ENCODE results near the gene ZZZ3.
"Not testable (repeated sequence)": the region's sequence is repeated elsewhere in the genome, so short reads cannot be mapped to it uniquely, and the experiment has no call there.

Gene ZZZ3

DNA sequence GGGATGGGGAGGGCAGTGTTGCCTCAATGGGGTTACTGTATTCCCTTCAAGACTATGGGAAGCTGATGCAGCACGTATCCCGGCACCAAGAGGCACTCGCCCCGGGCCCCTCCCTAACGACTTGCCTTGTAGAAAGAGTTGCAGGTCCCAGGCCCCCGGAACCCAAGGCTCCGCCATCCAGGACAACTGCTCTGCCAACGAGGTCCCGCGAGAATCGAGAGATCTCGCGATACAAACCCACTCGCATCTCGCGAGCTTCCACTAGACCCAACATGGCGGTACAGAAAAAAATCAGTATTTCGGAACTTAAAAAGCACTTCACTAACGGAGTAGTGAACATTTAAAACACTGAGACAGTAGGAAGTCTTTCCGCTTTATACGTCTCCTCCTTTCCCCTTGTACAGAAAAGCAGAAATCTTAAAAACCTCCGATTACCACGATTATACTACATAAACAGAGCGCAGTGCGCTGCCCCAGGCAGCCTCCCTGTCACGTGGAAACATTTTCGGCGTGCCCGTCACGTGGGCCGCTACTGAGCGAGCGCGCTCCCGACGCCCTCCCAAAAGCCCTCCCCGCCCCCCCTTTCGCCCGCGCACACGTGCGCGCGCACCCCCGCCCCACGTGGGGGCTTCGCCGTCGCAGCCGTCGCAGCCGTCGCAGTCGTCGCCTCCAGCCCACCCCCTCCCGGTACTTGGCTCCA is at the start of gene ZZZ3:
ZZZ3 (minus strand) TSS at position 199 of the 700 bp plus-strand sequence. CDS start 49,304 bp downstream, outside the sequence.
- DNase-seq (ENCODE audit: low spot score), result peak; percentile 80

GRCh38 chr1:77732090-77732489 is 49.6 kb upstream of the ZZZ3 start:
- no peak for DNase-seq (ENCODE audit: low spot score)

GRCh38 chr1:77725706-77726105 is 43.2 kb upstream of the ZZZ3 start:
- no peak for DNase-seq (ENCODE audit: low spot score)

GRCh38 chr1:77718181-77718580 is 35.7 kb upstream of the ZZZ3 start:
- DNase-seq (ENCODE audit: low spot score), result no peak

GRCh38 chr1:77716065-77716464 is 33.6 kb upstream of the ZZZ3 start:
- no peak for DNase-seq (ENCODE audit: low spot score)

DNA sequence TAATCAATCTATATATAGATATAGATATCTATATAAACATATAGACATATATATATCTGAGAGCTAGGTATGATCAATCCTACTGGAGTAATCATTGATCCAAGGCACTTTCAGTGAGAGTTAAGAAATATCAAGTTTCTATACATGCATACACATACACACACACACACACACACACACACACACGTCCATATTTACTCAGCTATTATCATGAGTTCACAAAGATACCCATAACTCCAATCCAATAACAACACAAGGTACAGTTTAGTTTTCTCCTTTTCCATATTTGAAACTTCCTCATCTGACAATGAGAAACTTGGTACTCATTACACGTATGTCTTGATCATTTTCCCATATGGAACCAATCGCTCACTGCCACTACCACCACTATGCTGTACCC is 27.3 kb upstream of the ZZZ3 start:
- no peak for DNase-seq (ENCODE audit: low spot score)

DNA sequence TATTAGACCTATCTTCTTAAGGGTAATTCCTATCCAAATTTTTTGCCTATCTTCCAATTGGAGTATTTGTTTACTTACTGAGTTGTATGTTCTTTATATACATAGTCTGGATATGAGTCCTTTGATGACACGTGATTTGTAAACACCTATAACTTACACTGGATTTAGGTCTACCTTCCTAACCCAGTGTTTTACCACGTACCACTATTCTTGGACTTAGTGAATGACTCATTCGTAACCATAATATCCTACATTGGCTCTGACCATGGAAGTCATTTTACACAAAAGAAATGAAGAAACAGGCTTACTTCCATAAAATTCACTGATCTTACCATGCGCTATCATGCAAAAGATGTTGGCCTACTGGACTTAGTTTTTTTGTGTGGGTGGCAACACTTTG is 23.9 kb upstream of the ZZZ3 start:
- no peak for DNase-seq (ENCODE audit: low spot score)

DNA sequence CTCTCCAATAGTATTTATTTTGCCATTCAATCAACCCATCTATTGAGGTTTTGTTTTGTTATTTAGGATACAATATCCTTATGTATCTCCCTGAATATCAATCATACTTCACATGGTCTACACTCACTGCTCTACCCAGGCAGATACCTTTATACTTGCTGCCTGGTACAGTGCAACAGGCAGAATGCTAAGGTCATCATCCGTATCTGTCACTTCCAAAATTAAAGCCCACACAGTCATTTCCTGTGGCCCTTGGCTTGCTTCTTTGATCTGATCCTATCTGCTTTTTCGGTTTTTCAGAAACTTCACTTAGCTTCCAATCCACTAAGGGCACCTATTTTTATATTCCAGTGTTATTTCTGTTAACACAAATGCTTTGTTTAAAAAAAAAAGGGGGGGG is 22.3 kb upstream of the ZZZ3 start:
- DNase-seq (ENCODE audit: low spot score), result no peak

DNA sequence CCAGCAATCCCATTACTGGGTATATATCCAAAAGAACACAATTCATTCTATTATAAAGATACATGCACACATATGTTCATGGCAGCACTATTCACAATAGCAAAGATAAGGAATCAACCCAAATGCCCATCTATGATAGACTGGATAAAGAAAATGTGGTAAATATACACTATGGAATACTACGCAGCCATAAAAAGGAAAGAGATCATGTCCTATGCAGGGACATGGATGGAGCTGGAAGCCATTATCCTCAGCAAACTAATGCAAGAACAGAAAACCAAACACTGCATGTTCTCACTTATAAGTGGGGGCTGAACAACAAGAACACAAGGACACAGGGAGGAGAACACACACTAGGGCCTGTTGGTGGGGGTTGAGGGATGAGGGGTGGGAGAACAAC is 17.2 kb upstream of the ZZZ3 start:
- DNase-seq (ENCODE audit: low spot score), result not testable (repeated sequence)

DNA sequence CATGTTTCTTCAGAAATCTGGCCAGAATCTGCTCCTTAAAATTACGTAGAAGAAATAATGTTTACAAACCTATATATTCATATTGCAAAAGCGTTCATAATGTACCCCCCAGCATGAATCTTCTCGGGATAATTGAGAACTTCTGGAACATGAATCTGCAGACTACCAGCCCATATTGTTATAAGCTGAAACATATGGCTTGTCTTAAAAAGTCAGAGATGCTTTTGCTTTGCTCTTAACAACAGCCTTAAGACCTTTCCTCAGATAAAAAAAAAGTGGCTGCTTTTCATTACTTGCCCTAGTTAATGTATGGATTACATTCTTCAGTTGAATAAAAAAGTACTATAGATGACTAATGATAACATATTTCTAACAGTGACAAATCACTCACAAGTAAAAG is 15.0 kb upstream of the ZZZ3 start:
- DNase-seq (ENCODE audit: low spot score), result no peak

DNA sequence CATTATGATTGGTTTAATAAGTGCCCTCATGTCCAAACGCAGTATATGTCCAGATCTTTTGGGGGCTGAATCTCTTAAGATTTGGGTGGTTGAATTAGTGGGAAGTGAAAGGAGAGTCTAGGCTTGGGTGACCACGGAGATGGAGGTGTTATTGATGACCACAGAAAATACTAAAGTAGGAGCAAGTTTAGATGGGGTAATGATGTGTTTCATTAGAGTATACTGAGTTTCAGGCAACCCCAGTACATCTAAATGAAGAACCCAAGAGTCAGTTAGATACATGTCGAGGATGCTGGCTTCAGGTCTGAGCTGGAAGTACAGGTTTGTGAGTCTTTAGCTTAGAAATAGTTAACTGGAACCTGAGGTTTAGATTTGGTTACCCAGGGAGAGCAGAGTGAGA is 6.5 kb upstream of the ZZZ3 start:
- no peak for DNase-seq (ENCODE audit: low spot score)

- DNase-seq (ENCODE audit: low spot score), result no peak
These were observed 5.1 kb upstream of the ZZZ3 start for GRCh38 chr1:77687519-77687906.

- DNase-seq (ENCODE audit: low spot score), result no peak
These were observed 4.5 kb upstream of the ZZZ3 start for GRCh38 chr1:77686796-77687518.

DNA sequence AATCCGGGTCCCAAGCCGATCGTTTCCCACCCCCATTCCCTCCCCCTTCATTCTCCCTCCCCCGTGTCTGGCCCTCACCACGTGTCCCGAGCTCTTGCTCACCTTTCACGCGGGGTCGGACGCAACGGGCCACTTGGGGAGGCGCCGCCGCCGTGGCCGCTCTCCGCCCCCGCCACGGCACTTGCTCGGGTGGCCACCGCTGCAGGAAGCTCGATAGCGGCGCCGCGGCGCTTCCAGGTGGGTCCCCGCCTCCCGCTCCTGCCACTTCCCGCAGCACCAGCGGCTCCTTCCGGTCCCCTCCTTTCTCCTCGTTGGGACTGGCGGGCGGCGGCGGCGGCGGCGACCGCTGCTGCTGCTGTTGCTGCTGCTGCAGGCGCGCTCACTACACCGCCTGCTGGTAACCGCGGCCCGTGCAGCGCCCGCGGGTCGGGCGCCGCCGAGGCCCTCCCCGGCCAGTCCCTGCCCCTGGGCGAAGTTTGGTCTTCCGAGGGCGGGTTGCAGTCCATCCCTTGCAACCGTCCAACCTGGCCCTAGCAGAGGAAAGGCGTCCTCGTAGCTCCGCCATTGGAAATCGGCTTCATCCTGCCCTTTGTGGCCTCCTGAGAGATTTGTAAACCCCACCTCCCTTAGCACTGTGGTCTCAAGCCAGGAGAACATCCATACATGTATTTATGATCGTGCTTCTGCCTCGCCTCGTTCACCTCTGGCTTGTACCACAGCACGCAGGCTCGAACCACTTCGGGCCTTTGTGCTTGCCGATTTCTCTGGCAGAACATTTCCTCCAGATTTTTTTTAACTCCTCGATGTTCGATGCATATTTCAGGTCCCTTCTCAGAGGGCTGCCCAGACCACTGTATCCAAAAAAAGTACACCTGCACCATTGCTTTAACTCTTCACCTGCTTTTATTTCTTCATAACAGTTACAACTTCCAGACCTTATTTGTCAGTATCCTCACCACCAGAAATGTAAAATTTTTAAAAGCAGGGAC is 996 bp upstream of the ZZZ3 start:
- DNase-seq (ENCODE audit: low spot score), result peak; percentile 76

DNA sequence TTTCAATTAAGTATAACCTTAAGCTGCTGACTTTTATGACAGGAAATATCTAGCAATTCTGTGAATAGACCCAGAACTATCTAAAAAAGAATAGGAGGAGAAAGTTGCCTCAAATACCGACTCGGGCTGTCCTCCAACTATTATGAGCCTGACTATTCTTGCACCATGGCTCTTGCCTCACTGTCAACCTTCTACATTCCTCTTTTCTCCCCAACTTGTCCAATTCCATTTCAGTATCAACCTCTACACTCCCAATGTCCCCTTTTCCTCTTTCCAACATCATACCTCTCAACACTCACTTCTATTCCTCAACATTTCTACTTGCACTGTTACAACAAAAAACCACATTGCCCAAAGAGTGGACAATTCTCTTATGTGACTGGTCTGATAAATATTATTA is 2.3 kb downstream of the ZZZ3 start:
- no peak for DNase-seq (ENCODE audit: low spot score)

- no peak for DNase-seq (ENCODE audit: low spot score)
These were observed 3.5 kb downstream of the ZZZ3 start for GRCh38 chr1:77678660-77679610.

GRCh38 chr1:77674807-77675206 is 7.7 kb downstream of the ZZZ3 start:
- not testable (repeated sequence) for DNase-seq (ENCODE audit: low spot score)

DNA sequence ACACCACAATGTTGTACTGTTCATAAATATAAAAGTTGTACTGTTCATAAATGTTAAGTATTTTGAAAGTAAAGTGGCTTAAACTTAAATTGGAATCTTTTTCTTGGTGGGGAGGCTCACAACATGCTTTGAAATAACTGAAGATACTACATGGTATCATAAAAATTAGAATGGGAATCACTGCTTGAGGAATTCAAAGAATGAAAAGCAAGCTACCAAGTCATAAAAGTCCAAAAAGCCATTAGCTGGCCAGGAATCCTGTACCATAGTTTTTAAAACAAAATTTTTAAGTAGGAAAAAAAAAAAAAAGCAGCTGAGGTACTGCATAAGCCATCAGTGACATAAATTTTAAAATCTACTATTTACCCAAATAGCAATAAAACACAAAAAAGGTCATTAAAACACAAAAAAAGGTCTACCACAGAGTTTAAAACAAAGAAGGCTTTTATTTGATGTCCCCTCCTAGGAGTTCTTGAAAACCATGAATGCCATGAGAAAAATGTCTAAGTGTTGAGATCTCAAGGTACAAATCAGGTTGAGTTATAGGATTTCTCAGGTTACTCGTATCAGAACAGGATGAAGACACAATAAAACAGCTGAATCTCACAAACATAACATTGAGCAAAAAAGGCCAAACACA is 8.6 kb downstream of the ZZZ3 start:
- no peak for DNase-seq (ENCODE audit: low spot score)

DNA sequence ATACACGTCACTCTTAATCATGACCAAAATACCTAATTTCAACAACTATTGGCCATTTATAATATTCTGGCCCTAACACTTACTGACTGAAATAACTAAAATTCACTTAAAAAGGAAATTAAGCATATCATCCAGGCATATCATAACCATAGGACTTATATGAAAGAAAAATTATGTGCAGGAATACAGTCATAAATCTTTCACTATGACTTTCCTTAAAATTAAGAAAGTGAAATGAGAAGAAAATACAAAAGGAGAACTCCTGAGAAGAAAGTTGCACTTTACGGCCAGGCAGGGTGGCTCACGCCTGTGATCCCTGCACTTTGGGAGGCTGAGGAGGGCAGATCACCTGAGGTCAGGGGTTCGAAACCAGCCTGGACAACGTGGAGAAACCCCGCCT is 9.4 kb downstream of the ZZZ3 start:
- no peak for DNase-seq (ENCODE audit: low spot score)

DNA sequence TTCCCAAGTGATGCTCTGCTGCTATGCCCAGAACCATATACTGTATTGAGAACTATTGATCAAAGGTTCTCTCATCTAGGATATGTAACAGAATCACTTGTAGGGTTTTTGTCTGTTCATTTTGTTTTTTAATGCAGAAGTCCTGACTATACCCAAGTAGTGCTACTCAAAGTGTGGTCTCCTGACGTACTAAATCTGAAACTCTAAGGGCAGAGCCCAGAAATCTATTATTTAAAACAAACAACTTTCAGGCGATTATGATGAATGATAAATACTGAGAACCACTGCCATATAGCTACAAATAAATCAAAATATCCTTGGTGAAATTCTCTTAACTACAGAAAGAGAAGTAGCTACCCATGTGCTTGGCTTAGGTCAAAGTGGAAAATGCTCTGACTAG is 10.1 kb downstream of the ZZZ3 start:
- no peak for DNase-seq (ENCODE audit: low spot score)

- no peak for DNase-seq (ENCODE audit: low spot score)
These were observed 10.6 kb downstream of the ZZZ3 start for GRCh38 chr1:77671836-77672235.

Data from HuH-7.5 (cell line).